ENCODE measurements around the gene CCDC33. TPM values are rescaled to one million over a fixed set of nuclear protein-coding genes. Genes with fewer than 3 reads are reported as not detected.

Gene CCDC33
- total RNA-seq, 2 donors from 2014 or later = 1.5 TPM; not detected in 1

DNA sequence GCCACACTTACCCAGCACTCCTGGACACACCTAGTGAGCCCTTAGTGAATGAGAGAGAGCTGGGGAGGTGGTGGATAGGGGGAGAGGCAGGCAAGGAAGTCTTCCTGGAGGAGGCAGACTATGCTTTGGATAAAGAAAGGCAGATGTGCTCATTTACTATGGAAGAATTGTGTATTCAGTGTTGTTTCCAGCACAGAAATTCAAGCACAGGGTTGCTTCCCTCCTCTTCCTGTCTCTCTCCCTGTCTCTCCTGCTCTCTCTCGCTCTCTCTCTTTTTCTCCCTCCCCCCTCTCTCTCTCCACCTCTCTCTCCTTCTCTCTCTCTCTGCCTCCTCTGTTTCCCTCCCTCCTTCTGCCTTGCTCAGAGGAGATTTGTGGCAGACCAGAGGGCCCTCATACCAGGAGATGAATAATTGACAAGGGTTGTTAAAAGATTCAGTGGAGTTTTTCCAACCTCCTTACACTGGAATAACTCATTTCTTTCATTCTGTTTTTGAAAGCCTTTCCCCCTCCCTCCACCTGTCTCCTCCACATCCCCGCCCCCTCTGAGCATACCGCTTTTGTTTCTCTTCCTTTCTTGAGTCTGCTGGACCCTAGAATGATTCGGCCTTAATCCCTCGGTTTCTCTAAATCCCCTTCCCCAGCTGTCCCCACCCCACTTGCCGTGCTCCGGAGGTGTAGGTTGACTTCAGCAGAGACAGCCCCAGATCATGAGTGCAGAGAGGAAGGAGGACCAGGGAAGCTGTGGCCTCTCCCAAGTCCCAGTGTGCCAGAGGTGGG, 65.6 kb downstream of the CCDC33 start:
- H3K36me3 ChIP-seq = no peaks in the 10 kb centered on the region
- intact Hi-C loops (cut with DNase I) = no loop called here
- no peak for DNase-seq (ENCODE audit: low spot score)
- H3K27ac ChIP-seq = no peak overlapping the region
- H3K9me3 ChIP-seq = no peaks in the 10 kb centered on the region
- TF ChIP-seq, protein P1, sequence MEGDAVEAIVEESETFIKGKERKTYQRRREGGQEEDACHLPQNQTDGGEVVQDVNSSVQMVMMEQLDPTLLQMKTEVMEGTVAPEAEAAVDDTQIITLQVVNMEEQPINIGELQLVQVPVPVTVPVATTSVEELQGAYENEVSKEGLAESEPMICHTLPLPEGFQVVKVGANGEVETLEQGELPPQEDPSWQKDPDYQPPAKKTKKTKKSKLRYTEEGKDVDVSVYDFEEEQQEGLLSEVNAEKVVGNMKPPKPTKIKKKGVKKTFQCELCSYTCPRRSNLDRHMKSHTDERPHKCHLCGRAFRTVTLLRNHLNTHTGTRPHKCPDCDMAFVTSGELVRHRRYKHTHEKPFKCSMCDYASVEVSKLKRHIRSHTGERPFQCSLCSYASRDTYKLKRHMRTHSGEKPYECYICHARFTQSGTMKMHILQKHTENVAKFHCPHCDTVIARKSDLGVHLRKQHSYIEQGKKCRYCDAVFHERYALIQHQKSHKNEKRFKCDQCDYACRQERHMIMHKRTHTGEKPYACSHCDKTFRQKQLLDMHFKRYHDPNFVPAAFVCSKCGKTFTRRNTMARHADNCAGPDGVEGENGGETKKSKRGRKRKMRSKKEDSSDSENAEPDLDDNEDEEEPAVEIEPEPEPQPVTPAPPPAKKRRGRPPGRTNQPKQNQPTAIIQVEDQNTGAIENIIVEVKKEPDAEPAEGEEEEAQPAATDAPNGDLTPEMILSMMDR (IDR thresholded peaks at IDR 0.05) = no peak
- no peak for TF ChIP-seq POLR2A (IDR thresholded peaks at IDR 0.05)
- H3K4me1 ChIP-seq (replicated peaks) = no peaks in the 10 kb centered on the region
- peaks cover 3% of the 10 kb centered on the region for H3K27me3 ChIP-seq (replicated peaks; ENCODE audit: insufficient read depth)
- 62% methylated on average over 7 of the region's 7 CpGs for WGBS
- no peak overlapping the region for H3K4me3 ChIP-seq

- H3K27me3 ChIP-seq (replicated peaks; ENCODE audit: insufficient read depth) = peaks cover 3% of the 10 kb centered on the region
- H3K4me3 ChIP-seq = no peak overlapping the region
- no peaks in the 10 kb centered on the region for H3K9me3 ChIP-seq
- no peaks in the 10 kb centered on the region for H3K4me1 ChIP-seq (replicated peaks)
- WGBS = 35% methylated on average over 7 of the region's 7 CpGs
- intact Hi-C loops (cut with DNase I) = no loop called here
- H3K27ac ChIP-seq = no peak overlapping the region
- H3K36me3 ChIP-seq = no peaks in the 10 kb centered on the region
- no peak for DNase-seq (ENCODE audit: low spot score)
- TF ChIP-seq, protein P1 (IDR thresholded peaks at IDR 0.05) = peak; percentile 45 to 74 (median 58)
- no peak for TF ChIP-seq POLR2A (IDR thresholded peaks at IDR 0.05)
These were observed 66.8 kb downstream of the CCDC33 start for GRCh38 chr15:74302821-74303359.

DNA sequence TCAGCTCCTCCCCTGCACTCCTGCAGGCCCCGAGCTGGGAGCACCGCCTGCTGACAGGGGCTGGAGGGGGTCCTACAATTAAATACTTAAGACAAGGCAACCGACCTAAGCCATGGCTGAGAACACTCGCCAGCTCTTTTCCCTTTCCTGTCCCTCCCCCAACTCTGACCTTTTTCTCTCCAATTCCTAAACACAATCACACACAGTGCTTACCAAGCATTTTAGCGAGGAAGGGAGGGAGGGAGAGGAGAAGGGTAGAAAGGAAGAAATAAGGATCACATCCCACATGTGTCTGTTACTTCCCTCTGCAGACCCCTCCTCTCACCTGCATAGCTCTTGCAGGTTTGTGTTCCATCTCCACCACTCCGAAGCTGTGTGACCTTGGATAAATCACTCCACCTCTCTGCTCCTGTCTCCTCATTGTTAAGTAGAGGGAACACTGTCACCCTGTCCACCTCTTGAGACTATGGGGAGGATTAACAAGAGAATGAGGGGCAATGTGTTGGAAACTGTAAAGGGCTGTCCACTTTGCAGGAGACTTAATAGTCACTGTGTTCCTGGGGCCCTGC, 67.7 kb downstream of the CCDC33 start:
- no peak for TF ChIP-seq POLR2A (IDR thresholded peaks at IDR 0.05)
- H3K9me3 ChIP-seq = no peaks in the 10 kb centered on the region
- no peaks in the 10 kb centered on the region for H3K36me3 ChIP-seq
- no peak overlapping the region for H3K4me3 ChIP-seq
- no peak for DNase-seq (ENCODE audit: low spot score)
- intact Hi-C loops (cut with DNase I) = no loop called here
- WGBS = 70% methylated on average over 4 of the region's 6 CpGs
- H3K27me3 ChIP-seq (replicated peaks; ENCODE audit: insufficient read depth) = peaks cover 3% of the 10 kb centered on the region
- no peak overlapping the region for H3K27ac ChIP-seq
- H3K4me1 ChIP-seq (replicated peaks) = no peaks in the 10 kb centered on the region

DNA sequence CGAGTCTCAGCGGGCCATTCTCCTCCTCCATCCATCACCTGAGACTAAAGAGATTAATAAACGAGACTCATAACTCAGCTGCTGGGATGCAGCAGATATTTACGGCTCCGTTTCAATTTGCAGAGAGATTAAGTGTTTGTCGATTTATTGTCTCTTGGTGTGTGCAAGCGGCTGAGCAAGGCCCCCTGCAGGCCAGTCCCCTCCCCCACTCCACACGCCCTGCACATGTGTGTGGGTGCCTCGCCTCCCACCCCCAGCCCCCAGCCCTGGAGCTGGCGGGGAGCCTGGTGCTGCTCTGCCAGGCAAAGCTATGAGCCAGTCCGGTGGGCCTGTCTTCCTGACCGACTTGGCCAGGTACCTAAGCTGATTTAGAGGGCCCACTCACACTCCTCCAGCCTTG, 68.3 kb downstream of the CCDC33 start:
- Histone ChIP-seq H3K4me1 (replicated peaks) (no peaks in the 10 kb centered on the region), H3K36me3 (no peaks in the 10 kb centered on the region), H3K4me3 (no peak overlapping the region), H3K27ac (no peak overlapping the region), H3K9me3 (no peaks in the 10 kb centered on the region), H3K27me3 (replicated peaks; ENCODE audit: insufficient read depth) (peaks cover 3% of the 10 kb centered on the region)
- TF ChIP-seq, protein P1 (IDR thresholded peaks at IDR 0.05) = no peak
- TF ChIP-seq POLR2A (IDR thresholded peaks at IDR 0.05) (no peak), POLR2AphosphoS5 (IDR thresholded peaks at IDR 0.05) (no peak)
- 41% methylated on average over 12 of the region's 12 CpGs for WGBS
- intact Hi-C loops (cut with DNase I) = no loop called here
- DNase-seq (ENCODE audit: low spot score) = no peak

GRCh38 chr15:74305687-74306086, 69.6 kb downstream of the CCDC33 start:
- no peak overlapping the region for H3K4me3 ChIP-seq
- H3K4me1 ChIP-seq (replicated peaks) = no peaks in the 10 kb centered on the region
- peaks cover 3% of the 10 kb centered on the region for H3K27me3 ChIP-seq (replicated peaks; ENCODE audit: insufficient read depth)
- DNase-seq (ENCODE audit: low spot score) = no peak
- 83% methylated on average over 7 of the region's 7 CpGs for WGBS
- intact Hi-C loops (cut with DNase I) = loop anchor here (5.0 kb wide), 1 partner anchor 178 kb away; no protein-coding TSS in a partner anchor
- TF ChIP-seq POLR2AphosphoS5 (IDR thresholded peaks at IDR 0.05) = no peak
- TF ChIP-seq, protein P1 (IDR thresholded peaks at IDR 0.05) = no peak
- TF ChIP-seq POLR2A (IDR thresholded peaks at IDR 0.05) = no peak
- H3K9me3 ChIP-seq = no peaks in the 10 kb centered on the region
- no peaks in the 10 kb centered on the region for H3K36me3 ChIP-seq
- H3K27ac ChIP-seq = no peak overlapping the region
